CD4-positive, alpha-beta T cell treated with Interferon gamma for 1 hour (primary cell): ENCODE data around the gene PPP1R27.

Experiments
- DNase-seq: peaks from one replicate; pipeline ENCODE4 v3.0.0-alpha.2; 2020

PPP1R27 gene

DNA sequence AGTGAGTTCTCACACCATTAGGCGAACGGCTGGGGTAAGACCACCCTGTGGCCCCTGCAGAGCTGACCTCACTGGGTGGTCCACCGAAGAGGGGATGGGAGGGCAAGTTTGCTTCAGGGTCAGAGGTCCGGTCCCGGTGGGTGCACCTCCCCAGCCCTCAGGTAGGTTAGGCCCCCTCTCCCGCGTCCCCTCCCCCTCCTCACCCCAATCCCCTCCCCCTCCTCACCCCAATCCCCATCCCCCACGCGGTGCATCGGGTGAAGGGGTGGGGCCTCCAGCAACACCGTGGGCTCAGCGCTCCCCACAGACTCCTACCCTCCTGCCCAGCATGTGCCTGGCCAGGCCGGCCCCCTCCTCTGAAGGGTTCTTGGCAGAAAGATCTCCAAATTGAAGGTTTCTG is 15.1 kb downstream of the PPP1R27 start:
- no peak for DNase-seq

GRCh38 chr17:81817758-81818147 is 17.1 kb downstream of the PPP1R27 start:
- no peak for DNase-seq

DNA sequence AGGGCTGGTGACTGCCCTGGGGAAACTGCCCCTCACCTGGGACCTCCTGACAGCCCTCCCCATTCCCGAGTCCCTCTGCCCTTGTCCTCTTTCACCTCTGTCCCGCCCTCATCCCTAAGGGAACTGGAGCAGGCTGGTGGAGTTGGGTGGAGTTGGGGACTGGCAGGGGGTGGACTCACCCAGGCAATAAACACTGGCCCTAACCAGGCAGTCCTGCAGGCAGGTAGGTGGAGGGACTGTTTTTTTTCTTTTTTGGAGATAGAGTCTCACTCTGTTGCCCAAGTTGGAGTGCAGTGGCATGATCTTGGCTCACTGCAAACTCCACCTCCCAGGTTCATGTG is 19.2 kb downstream of the PPP1R27 start:
- DNase-seq = no peak

DNA sequence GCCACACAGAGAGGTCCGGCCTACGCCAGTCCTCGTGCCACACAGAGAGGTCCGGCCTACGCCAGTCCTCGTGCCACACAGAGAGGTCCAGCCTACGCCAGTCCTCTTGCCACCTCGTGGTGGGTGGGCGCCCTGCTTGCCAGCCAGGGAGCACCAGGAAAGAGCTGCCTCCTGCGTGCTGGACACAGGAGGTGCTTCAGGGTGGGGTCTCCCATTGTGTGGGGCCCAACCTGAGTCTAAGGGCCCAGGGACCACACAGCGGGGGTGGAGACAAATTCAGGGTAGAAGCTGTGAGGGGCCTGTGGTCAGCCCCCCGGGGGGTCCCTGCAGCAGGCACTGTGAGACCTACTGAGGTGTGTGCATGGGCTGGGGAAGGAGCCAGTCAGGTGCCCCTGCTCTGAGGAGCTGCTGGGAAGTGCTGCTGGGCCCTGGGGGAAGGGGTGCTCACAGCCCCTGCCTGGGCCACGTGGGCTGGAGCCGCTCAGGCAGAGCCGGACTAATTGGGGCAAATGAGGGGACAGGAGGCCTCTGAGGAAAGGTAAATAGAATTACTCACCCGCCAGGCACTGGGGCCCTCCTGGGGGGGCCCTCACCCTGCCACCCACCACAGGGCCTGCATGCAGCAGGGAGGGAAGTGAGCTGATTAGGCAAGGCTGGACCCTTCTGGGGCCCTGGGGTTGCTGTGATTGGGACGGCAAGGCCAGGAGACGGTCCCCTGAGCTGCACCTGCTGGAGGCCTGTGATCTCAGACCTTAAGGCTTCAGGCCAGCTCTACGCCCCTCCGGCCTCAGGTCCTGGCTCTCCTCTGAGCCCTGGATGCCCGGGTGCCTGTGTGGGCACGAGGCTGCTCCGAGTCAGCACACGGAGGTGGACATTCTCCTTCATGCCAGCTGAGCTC is 19.9 kb downstream of the PPP1R27 start:
- no peak for DNase-seq

DNA sequence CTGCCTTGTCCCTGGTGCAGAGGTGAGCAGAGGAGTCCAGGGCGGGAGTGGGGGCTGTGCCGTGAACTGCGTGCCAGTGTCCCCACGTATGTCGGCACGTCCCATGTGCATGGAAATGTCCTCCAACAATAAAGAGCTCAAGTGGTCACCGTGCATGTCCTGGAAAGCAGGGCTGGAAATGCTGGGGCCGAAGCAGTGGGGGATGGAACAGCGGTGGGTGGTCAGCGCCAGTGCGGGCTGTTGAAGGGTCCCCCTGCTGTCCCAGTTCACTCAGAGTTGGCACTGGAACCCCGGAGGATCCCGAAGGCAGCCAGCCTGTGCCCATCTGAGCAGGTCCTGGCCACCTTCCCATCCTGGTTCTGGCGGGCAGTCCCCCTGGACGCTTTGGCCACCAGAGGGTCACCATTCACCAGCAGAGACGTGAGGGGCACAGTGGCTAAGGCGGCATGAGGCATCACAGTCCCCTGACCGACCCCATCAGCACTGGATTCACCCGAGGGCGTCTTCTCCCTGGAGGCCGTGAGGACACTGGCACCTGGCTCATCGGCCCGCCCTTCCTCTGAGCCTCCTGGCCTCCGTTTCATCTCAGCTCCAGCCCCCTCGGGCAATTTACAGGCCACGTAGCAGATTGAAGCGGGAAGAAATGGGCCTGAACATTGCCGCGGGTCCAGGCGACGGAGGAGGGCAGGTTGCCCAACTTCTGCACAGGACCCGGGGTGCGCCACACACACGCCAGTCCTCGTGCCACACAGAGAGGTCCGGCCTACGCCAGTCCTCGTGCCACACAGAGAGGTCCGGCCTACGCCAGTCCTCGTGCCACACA is 20.8 kb downstream of the PPP1R27 start:
- DNase-seq = no peak

GRCh38 chr17:81813371-81813684 is 21.5 kb downstream of the PPP1R27 start:
- no peak for DNase-seq

- no peak for DNase-seq
Observed at GRCh38 chr17:81812571-81813370, 22.1 kb downstream of the PPP1R27 start.

DNA sequence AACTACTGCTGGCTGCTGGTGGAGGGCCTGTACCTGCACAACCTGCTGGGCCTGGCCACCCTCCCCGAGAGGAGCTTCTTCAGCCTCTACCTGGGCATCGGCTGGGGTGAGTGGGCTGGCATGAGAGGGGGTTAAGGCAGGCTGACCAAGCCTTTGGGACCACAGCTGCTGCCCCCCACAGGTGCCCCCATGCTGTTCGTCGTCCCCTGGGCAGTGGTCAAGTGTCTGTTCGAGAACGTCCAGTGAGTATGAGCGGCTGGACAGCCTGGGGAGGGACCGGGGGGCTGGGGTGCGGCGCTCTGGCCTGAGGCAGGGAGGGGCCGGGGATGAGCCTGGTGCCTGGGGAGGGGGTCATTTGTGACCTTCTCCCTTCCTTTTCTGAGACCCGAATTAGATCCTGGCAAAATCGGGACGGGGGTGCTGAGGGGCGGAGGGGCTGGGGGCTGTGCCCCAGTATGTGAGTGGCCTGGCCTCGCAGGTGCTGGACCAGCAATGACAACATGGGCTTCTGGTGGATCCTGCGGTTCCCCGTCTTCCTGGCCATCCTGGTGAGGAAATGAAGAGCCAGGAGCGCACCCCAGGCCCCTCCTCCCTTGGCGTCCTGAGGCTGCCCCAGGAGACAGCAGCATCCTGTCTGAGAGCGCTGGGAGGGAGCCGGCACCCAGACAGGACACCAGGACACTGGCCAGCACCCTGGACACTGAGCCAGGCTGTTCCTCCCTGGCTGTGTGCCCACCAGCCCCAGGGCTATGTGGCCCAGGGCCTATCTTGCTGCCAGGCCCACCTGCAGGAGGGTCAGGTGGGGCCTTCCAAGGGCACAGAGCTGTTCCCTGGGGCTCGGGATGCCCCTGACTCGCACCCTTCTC is 22.9 kb downstream of the PPP1R27 start:
- DNase-seq = no peak

DNA sequence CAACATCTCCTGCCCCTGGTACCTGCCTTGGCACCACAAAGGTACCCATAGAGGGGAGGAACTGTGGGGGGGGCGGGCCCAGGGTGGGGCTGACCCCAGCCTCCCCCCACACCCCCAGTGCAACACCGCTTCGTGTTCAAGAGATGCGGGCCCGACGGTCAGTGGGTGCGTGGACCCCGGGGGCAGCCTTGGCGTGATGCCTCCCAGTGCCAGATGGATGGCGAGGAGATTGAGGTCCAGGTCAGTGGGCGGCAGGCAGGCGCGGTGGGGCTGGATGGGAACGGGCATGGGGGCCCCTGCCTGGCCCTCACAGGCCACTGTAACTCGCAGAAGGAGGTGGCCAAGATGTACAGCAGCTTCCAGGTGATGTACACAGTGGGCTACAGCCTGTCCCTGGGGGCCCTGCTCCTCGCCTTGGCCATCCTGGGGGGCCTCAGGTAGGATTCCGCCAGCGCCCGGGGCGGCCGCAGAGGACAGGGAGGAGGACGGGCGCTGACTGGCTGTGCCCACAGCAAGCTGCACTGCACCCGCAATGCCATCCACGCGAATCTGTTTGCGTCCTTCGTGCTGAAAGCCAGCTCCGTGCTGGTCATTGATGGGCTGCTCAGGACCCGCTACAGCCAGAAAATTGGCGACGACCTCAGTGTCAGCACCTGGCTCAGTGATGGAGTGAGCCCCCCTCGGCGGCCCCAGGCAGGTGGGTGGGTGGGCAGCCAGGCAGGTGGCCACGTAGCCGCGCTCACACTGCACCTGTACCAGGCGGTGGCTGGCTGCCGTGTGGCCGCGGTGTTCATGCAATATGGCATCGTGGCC is 23.8 kb downstream of the PPP1R27 start:
- DNase-seq = no peak

GRCh38 chr17:81810476-81810875 is 24.4 kb downstream of the PPP1R27 start:
- no peak for DNase-seq

DNA sequence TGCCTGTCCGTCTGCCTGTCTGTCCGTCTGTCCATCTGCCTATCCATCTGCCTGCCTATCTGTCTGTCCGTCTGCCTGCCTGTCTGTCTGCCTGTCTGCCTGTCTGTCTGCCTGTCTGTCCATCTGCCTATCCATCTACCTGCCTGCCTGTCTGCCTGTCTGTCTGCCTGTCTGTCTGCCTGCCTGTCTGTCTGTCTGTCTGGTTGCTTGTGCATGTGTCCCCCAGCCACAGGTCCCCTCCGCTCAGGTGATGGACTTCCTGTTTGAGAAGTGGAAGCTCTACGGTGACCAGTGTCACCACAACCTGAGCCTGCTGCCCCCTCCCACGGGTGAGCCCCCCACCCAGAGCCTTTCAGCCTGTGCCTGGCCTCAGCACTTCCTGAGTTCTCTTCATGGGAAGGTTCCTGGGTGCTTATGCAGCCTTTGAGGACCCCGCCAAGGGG is 25.3 kb downstream of the PPP1R27 start:
- no peak for DNase-seq

- DNase-seq = no peak
Observed at GRCh38 chr17:81808778-81809555, 25.9 kb downstream of the PPP1R27 start.

DNA sequence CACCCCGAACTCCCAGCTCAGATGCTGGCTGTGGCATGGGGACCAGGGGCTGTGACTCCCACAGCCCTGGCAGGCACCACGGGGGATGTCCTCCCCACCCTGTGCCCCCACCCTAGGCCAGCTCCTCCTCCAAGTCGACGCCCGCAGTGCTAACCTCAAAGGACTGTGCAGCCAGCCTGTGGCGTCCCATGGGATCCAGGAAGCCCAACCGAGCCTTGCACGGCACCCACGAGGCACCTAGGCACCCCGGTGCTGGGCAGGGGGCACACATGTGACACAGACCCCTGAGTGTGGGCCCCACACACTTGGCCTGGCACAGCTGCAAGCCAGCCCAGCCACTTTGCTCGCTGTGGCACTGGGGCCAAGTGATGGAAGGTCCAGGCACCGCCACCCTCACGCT is 27.0 kb downstream of the PPP1R27 start:
- DNase-seq = no peak

DNA sequence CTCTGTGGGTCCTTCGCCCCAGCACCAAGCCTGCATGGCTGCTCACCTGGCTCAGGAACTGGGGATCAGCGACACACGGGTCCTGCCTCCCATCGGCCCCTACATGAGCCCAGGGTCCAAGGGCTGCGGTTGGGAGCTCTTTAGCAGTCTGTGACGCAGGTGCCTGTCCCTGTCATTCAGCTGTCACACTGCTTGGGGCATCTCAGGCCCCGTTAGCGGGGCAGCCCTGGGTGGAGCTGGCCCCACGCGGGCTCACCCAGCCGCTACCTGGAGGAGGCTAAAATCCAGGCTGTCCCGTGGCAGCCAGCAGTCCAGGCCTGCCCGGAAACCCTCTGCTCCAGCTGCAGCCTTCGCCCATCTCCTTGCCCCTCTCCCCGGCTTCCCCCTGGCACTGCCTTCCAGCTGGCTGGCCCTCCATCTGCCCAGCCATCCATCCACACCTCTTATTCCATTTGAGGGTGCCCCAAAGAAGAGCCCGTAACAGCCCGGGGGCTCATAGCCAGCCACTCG is 27.6 kb downstream of the PPP1R27 start:
- DNase-seq = no peak

DNA sequence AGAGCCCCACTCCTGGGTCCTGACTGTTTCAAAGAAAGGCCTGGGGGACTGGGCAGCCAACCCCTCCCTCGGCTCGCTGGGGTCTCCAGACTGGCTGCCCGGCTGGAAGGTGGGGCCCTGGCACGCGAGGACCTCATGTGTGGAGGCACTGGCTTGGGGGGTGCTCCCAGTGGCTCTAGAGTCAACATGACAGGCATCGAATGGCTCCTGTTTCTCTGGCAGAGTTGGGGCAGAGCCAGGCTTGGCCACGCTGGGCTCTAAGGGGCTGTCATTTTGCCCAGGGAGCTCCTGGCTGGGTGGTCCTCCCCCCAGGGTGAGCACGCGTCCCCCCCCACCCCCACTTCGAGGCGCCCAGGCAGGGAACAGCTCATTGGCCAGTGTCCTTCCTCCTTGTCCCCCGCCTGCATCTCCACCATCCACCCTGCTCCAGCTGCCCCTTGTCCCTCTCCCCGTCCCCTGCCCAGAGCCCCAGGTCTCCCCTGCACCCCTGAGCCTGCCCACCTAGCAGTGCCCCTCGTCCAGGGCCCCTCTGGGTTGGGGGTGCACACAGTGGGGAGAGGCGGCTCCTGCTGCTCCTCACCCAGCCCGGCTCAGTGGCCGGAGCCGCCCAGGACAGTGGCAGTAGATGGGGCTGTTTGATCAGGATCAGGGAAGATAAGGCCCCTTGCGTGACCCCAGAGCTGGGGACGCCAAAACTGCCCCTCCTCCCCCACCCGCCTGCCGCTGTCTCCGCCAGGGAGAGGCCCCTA is 28.2 kb downstream of the PPP1R27 start:
- DNase-seq = no peak

- no peak for DNase-seq
Observed at GRCh38 chr17:81805707-81806460, 29.0 kb downstream of the PPP1R27 start.

DNA sequence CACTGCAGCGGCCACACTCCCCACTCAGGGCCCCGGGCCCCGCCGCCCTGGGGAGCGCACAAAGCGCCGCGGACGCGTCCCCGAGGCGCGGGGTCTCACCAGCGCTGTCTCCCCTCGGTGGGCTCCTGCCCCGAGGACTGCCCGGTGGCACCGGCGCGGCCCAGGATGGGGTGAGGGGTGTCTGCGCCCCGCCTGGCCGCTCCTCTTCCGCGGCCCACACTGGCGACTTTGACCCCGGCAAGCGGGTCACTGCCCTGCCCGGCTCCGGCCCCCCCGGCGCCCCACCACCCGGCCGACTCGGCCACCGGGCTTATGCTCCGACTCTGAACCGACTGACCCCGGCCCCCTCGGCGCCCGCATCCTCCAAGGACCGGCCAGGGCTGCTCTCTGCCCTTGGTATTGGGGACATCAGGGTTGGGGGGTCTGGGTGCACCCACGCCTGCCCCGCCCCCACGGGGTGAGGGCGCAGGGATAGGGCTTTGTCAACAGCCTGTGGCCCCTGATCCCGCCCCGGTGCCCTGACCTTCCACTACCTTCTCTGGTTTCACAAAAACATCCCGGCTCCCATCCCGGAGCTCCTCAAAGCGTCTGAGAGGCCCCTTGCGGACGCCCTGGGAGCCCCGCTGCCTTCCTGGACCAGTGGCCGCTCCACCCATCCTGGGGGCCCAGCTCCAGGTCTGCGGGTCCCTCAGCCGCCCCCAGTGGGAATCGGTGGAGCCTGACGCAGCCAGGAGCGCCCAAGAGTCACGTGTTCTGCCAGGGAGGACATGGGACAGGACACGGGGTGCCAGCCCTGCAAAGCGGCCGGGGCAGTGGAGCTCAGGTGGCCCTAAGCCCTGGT is 30.1 kb downstream of the PPP1R27 start:
- DNase-seq = no peak
